ENCODE results near the gene SLC39A12.

SLC39A12 gene

GRCh38 chr10:17965649-17966235 lies 14.0 kb downstream of the SLC39A12 start:
- TF ChIP-seq FOXP2 (optimal IDR thresholded peaks at IDR 0.05; ENCODE audit: borderline replicate concordance, extremely low read depth, extremely low read length, insufficient read depth) (no peak), SIN3A (IDR thresholded peaks at IDR 0.05; ENCODE audit: borderline replicate concordance, insufficient read depth, low read length) (no peak), TAF1 (IDR thresholded peaks at IDR 0.05; ENCODE audit: borderline replicate concordance, insufficient read depth, low read length) (no peak), POLR2AphosphoS5 (IDR thresholded peaks at IDR 0.05; ENCODE audit: low read depth, low read length) (no peak), REST (IDR thresholded peaks at IDR 0.05; ENCODE audit: insufficient read depth in 1 of 2, low read depth in 2 of 2, low read length in 2 of 2) (no peak)

GRCh38 chr10:17974505-17974904 lies 22.8 kb downstream of the SLC39A12 start:
- TF ChIP-seq SIN3A (IDR thresholded peaks at IDR 0.05; ENCODE audit: borderline replicate concordance, insufficient read depth, low read length) (no peak), TAF1 (IDR thresholded peaks at IDR 0.05; ENCODE audit: borderline replicate concordance, insufficient read depth, low read length) (no peak), FOXP2 (optimal IDR thresholded peaks at IDR 0.05; ENCODE audit: borderline replicate concordance, extremely low read depth, extremely low read length, insufficient read depth) (no peak), REST (IDR thresholded peaks at IDR 0.05; ENCODE audit: insufficient read depth in 1 of 2, low read depth in 2 of 2, low read length in 2 of 2) (no peak), POLR2AphosphoS5 (IDR thresholded peaks at IDR 0.05; ENCODE audit: low read depth, low read length) (no peak)

- TF ChIP-seq REST (IDR thresholded peaks at IDR 0.05; ENCODE audit: insufficient read depth in 1 of 2, low read depth in 2 of 2, low read length in 2 of 2) (no peak), FOXP2 (optimal IDR thresholded peaks at IDR 0.05; ENCODE audit: borderline replicate concordance, extremely low read depth, extremely low read length, insufficient read depth) (no peak), SIN3A (IDR thresholded peaks at IDR 0.05; ENCODE audit: borderline replicate concordance, insufficient read depth, low read length) (no peak)
Measured at GRCh38 chr10:17980846-17981565, 29.3 kb downstream of the SLC39A12 start.

- TF ChIP-seq REST (IDR thresholded peaks at IDR 0.05; ENCODE audit: insufficient read depth in 1 of 2, low read depth in 2 of 2, low read length in 2 of 2) (no peak), SIN3A (IDR thresholded peaks at IDR 0.05; ENCODE audit: borderline replicate concordance, insufficient read depth, low read length) (no peak), TAF1 (IDR thresholded peaks at IDR 0.05; ENCODE audit: borderline replicate concordance, insufficient read depth, low read length) (no peak), FOXP2 (optimal IDR thresholded peaks at IDR 0.05; ENCODE audit: borderline replicate concordance, extremely low read depth, extremely low read length, insufficient read depth) (no peak), POLR2AphosphoS5 (IDR thresholded peaks at IDR 0.05; ENCODE audit: low read depth, low read length) (no peak)
Measured at GRCh38 chr10:17981766-17982380, 30.2 kb downstream of the SLC39A12 start.
